H7 (cell line): ENCODE results near the gene ZNRD2. TPM values are rescaled to one million over a fixed set of nuclear protein-coding genes. Genes with fewer than 3 reads are reported as not detected.

Experiments
- DNase-seq: peaks from one replicate; pipeline ENCODE4 v3.0.0; 2012
- H3K27me3 ChIP-seq: 2 replicates; pipeline ENCODE4 v1.6.0; 2011; ENCODE audit warnings: mild to moderate bottlenecking, low read length; ENCODE audit not compliant: control insufficient read depth, insufficient read depth
- H3K36me3 ChIP-seq: replicated peaks from 2 replicates; pipeline ENCODE4 v1.5.1; 2011; ENCODE audit warnings: low read length; ENCODE audit not compliant: control insufficient read depth, insufficient read depth
- H3K4me3 ChIP-seq: 2 replicates; pipeline ENCODE4 v1.5.1; 2011; ENCODE audit warnings: low read depth, mild to moderate bottlenecking, control low read depth, low read length, moderate library complexity; ENCODE audit not compliant: insufficient read depth
- total RNA-seq: library from RNA; depleted of rRNA; stranded (reverse); fragments of >200 nt; shearing (Covaris generic); gene quantifications from 2 replicates; pipeline ENCODE4 v1.2.3, GENCODE V29; 2014

The ZNRD2 gene
- total RNA-seq, 1 experiment from 2014 or later = 88.1 TPM

DNA sequence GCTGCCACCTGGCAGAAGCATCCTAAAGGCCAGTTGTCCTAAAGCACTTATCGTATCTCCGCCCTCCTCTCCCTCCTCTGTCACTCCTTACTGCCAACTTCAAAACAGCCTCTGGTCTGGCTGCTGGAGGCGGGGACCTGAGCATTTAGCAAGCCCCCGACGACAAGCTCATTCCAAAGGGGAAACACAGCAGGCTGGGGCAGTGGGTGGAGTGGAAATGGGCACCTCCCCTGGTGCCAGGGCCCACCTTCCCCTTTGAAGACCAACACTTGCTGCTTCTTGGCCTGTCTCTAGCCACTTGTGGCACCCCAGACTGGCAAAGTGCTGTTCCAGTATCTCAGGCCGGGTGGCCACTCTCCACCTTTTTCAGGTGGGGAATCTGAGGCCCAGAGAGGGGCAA lies 40.1 kb downstream of the ZNRD2 start:
- Histone ChIP-seq H3K4me3 (no peak overlapping the region), H3K36me3 (peaks cover 3% of the 10 kb centered on the region), H3K27me3 (no peaks in the 10 kb centered on the region; the same call in 1 of the 2 replicates)
- DNase-seq = no peak

- Histone ChIP-seq H3K4me3 (no peak overlapping the region), H3K36me3 (no peaks in the 10 kb centered on the region; the same call in none of the 2 replicates), H3K27me3 (no peaks in the 10 kb centered on the region; the same call in 1 of the 2 replicates)
- DNase-seq = peak; percentile 70
Measured at GRCh38 chr11:65611028-65611757, 40.9 kb downstream of the ZNRD2 start.

DNA sequence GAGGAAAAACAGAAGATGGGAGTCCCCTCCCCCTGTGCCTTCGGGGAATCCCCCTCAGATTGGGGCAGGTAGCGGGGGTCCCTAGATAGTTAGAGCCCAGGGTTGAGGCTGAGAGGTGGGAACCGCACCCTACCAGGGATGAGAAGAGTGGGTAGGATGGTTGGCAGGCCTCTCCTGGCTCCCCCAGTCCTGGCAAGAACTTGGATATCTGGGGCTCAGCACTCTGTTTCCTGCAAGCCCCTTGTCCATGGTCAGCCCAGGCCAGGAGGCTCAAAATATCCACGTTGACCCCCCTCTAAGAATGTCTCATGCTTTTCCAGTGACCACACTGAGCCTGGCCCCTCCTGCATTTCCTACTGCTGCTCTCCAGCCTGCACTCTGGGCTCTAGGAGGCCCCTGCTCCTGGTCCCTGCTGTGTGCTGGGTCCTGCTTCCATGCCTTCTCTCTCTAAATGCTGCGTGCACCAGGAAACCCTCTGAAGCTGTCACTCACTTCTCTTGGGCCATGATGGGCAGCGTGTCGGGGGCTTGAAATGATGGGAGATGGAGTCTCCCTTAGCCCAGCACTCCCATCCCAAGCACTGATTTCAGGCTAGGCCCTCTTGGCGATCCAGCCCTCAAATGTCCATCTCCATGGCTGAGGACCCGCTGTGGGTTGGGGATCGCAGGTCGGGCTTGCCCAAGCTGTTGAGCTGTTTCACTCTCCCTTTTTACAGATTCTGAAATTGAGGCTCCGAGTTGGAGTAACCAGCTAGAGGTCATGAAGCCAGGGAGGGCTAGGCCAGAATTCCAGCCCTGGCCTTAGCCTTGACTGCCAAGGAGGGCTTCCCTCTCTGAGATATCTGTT lies 41.7 kb downstream of the ZNRD2 start:
- Histone ChIP-seq H3K4me3 (no peak overlapping the region), H3K36me3 (peaks cover 1% of the 10 kb centered on the region), H3K27me3 (no peaks in the 10 kb centered on the region; the same call in 1 of the 2 replicates)
- no peak for DNase-seq

GRCh38 chr11:65612691-65613090 lies 42.4 kb downstream of the ZNRD2 start:
- DNase-seq = no peak
- Histone ChIP-seq H3K4me3 (no peak overlapping the region), H3K27me3 (no peaks in the 10 kb centered on the region; the same call in 1 of the 2 replicates), H3K36me3 (peaks cover 9% of the 10 kb centered on the region)

DNA sequence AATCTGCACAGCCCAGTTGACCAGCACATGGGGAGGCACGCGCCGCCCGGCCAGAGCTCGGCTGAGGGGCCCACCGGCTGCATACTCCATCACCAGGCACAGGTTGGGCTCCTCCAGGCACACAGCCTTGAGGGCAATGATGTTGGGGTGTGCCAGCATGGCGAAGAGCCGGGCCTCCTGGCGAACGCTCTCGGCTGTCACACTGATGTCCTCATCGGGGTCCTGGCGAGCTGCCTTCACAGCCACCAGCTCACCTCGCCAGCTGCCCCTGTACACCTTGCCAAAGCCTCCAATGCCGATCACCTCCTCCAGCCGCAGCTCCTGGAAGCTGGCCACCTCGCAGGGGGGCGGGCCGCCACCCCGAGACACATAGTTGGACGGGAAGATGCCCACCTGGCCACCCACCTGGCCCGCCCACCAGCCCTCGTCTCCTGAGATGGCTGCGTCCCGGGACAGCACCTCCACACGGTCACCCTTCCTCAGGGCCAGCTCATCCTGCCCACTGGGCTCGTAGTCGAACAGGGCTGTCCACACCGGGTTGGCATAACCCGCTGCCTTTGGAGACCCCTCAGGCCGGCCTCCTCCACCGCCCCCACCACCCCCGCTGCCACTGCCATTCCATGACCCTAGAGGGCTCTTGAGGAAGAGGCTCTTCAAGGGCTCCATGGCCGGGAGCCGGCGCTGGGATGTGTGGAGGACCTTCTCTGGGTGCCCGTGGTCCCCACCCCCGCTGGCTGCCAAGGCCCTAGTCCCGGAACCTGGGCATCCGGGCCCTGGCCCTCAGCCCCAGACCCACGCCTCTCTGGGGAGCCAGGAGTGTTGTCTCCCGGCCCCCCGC lies 43.0 kb downstream of the ZNRD2 start:
- Histone ChIP-seq H3K27me3 (no peaks in the 10 kb centered on the region; the same call in 1 of the 2 replicates), H3K4me3 (peak overlapping the region; percentile 95), H3K36me3 (peaks cover 12% of the 10 kb centered on the region)
- DNase-seq = no peak

- Histone ChIP-seq H3K27me3 (no peaks in the 10 kb centered on the region), H3K36me3 (peaks cover 18% of the 10 kb centered on the region), H3K4me3 (peak within 1 kb of the TSS; percentile 95)
- peak; percentile 100 for DNase-seq
Measured at GRCh38 chr11:65615229-65615949, 45.1 kb downstream of the ZNRD2 start, which contains the start of gene PCNX3. Gene PCNX3 (plus strand): TSS chr11:65615776. CDS start chr11:65616312, 536 bp downstream.

- Histone ChIP-seq H3K27me3 (no peaks in the 10 kb centered on the region), H3K36me3 (peaks cover 20% of the 10 kb centered on the region), H3K4me3 (peak overlapping the region; percentile 95)
- DNase-seq = peak; percentile 97
Measured at GRCh38 chr11:65615950-65616574, 45.8 kb downstream of the ZNRD2 start.

GRCh38 chr11:65616575-65617001 lies 46.3 kb downstream of the ZNRD2 start:
- Histone ChIP-seq H3K4me3 (peak overlapping the region; percentile 95), H3K36me3 (peaks cover 20% of the 10 kb centered on the region)
- no peak for DNase-seq

GRCh38 chr11:65617136-65617850 lies 47.0 kb downstream of the ZNRD2 start:
- Histone ChIP-seq H3K4me3 (no peak overlapping the region), H3K27me3 (no peaks in the 10 kb centered on the region), H3K36me3 (peaks cover 20% of the 10 kb centered on the region)
- no peak for DNase-seq

More at GRCh38 chr11:65616575-65617001, 46.3 kb downstream of the ZNRD2 start:
- no peaks in the 10 kb centered on the region for H3K27me3 ChIP-seq

DNA sequence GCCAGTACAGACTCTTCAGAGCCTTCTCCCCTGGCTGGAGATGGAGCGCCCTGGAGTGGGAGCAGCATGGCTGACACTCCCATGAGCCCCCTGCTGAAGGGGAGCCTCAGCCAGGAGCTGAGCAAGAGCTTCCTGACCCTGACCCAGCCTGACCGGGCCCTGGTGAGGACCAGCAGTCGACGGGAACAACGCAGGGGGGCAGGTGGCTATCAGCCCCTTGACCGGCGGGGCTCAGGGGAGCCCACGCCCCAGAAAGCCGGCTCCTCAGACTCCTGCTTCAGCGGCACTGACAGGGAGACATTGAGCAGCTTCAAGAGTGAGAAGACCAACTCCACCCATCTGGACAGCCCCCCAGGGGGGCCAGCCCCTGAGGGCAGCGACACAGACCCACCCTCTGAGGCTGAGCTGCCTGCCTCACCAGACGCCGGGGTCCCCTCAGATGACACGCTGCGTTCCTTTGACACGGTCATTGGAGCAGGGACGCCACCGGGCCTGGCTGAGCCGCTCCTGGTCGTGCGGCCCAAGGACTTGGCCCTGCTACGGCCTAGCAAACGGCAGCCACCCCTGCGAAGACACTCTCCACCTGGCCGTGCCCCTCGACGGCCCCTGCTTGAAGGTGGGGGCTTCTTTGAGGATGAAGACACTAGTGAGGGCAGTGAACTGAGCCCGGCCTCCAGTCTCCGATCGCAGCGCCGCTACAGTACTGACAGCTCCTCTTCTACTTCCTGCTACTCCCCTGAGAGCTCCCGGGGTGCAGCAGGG lies 47.9 kb downstream of the ZNRD2 start:
- no peak overlapping the region for H3K4me3 ChIP-seq
- DNase-seq = no peak
- peaks cover 20% of the 10 kb centered on the region for H3K36me3 ChIP-seq
- H3K27me3 ChIP-seq = no peaks in the 10 kb centered on the region

GRCh38 chr11:65618763-65619162 lies 48.5 kb downstream of the ZNRD2 start:
- Histone ChIP-seq H3K36me3 (peaks cover 20% of the 10 kb centered on the region), H3K27me3 (no peaks in the 10 kb centered on the region), H3K4me3 (no peak overlapping the region)
- no peak for DNase-seq

- H3K36me3 ChIP-seq = peaks cover 22% of the 10 kb centered on the region
- H3K4me3 ChIP-seq = no peak overlapping the region
- no peak for DNase-seq
Measured at GRCh38 chr11:65619281-65619928, 49.1 kb downstream of the ZNRD2 start.

More at GRCh38 chr11:65619281-65619928, 49.1 kb downstream of the ZNRD2 start:
- no peaks in the 10 kb centered on the region for H3K27me3 ChIP-seq
